ENCODE results near the gene ANO4. TPM values are rescaled to one million over a fixed set of nuclear protein-coding genes. Genes with fewer than 3 reads are reported as not detected.
A peak's percentile ranks its signal among the peaks of the same experiment; 100 is the strongest.

The ANO4 gene
- polyA plus RNA-seq, 1 donor (not counting 4 experiments of a cell fraction or from before 2014, with no cell fraction given), result 18.1 TPM

DNA sequence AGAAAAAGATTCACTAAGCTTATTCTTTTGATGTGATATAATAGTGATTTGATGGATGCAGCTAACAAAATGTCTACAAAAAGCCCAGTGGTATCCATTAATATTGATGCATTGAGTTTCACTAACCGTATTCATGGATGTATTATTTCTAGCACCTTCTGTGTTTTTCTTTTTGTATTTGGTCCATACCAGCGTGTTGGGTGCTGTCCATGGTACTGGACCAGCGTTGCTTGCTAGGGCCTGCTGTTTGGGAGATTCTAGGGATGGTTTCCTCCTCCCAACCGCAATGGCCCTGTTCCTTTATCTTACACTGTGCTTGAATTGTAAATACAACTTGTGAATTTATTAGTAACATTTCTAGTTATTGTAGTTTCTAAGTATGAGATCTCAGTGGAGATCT, 31.7 kb downstream of the ANO4 start:
- H3K36me3 ChIP-seq (ENCODE audit: control insufficient read depth in 2 of 2, extremely low read depth in 1 of 2, insufficient read depth in 2 of 2, low read length in 2 of 2), result peaks cover 0 to 1% of the 10 kb centered on the region in 2 experiments
- no peak overlapping the region for H3K27ac ChIP-seq (ENCODE audit: control insufficient read depth, insufficient read depth, low read length)
- H3K4me2 ChIP-seq (ENCODE audit: control insufficient read depth, extremely low read depth, insufficient read depth, low read depth, low read length), result no peak overlapping the region
- H3K79me2 ChIP-seq (ENCODE audit: control insufficient read depth, insufficient read depth, low read length), result no peaks in the 10 kb centered on the region
- H2AFZ ChIP-seq (ENCODE audit: control insufficient read depth, low read length), result no peak overlapping the region
- no peak overlapping the region for H3K4me3 ChIP-seq (ENCODE audit: control insufficient read depth in 2 of 3, extremely low read depth in 1 of 3, insufficient read depth in 2 of 3, low read depth in 1 of 3, low read length in 3 of 3)
- FAIRE-seq (peak; percentile 72), DNase-seq (ENCODE audit: low read depth, low spot score) (no peak)
- peaks cover 20% of the 10 kb centered on the region for H3K4me1 ChIP-seq (ENCODE audit: control insufficient read depth, extremely low read depth, insufficient read depth, low read length)
- H3K9me3 ChIP-seq (ENCODE audit: control insufficient read depth, low read depth, low read length), result no peaks in the 10 kb centered on the region
- H3K9me1 ChIP-seq (ENCODE audit: control insufficient read depth, extremely low read depth, insufficient read depth, low read length), result no peaks in the 10 kb centered on the region
- no peak overlapping the region for H3K9ac ChIP-seq (ENCODE audit: control insufficient read depth, extremely low read depth, insufficient read depth, low read length)
- H3K27me3 ChIP-seq (ENCODE audit: control insufficient read depth, extremely low read depth, insufficient read depth, low read length), result no peaks in the 10 kb centered on the region
- TF ChIP-seq, protein P1, sequence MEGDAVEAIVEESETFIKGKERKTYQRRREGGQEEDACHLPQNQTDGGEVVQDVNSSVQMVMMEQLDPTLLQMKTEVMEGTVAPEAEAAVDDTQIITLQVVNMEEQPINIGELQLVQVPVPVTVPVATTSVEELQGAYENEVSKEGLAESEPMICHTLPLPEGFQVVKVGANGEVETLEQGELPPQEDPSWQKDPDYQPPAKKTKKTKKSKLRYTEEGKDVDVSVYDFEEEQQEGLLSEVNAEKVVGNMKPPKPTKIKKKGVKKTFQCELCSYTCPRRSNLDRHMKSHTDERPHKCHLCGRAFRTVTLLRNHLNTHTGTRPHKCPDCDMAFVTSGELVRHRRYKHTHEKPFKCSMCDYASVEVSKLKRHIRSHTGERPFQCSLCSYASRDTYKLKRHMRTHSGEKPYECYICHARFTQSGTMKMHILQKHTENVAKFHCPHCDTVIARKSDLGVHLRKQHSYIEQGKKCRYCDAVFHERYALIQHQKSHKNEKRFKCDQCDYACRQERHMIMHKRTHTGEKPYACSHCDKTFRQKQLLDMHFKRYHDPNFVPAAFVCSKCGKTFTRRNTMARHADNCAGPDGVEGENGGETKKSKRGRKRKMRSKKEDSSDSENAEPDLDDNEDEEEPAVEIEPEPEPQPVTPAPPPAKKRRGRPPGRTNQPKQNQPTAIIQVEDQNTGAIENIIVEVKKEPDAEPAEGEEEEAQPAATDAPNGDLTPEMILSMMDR (optimal IDR thresholded peaks at IDR 0.05 in 1 of 3, IDR thresholded peaks at IDR 0.05 in 1 of 3, conservative IDR thresholded peaks at IDR 0.05 in 1 of 3; ENCODE audit: extremely low read depth in 1 of 3, insufficient read depth in 2 of 3, low read length in 3 of 3), result no peak
- no peak for TF ChIP-seq EZH2 (IDR thresholded peaks at IDR 0.05; ENCODE audit: low read length)
- no peaks in the 10 kb centered on the region for H4K20me1 ChIP-seq (ENCODE audit: control insufficient read depth, extremely low read depth, insufficient read depth, low read length)
- dilution Hi-C loops (cut with MboI; ENCODE audit: extremely low pct_ligation_motif_present, low sequenced_read_pairs), result no loop called here

DNA sequence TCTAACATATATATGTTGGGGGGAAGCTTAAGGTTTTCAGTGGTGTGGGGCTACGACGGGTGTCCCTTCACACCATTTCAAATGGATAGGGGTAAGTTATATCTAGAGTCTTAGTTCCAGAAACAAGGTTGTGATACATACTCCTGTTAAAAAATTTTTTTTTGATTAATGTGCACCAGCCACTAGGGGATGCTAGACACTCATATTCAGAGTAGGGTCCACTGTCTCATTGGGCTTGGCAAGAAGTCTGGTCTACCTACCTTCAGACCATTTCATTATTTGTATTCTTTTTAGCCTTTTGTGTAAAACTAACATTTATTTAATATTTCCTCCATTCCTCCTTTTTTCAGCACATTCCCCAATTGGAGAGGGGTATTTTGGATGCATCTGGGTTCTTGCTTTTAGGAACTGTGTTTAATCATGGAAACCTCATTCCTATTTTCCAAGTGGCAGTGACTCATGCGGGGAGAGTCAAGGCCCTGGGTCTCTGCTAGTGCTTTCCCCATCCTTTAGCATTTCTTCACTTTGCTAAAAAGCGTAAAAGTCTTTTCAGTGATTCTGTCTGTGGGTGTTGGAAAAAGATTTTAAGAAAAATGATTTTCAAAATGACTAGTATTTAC, 33.4 kb downstream of the ANO4 start:
- TF ChIP-seq EZH2 (IDR thresholded peaks at IDR 0.05; ENCODE audit: low read length), result no peak
- TF ChIP-seq, protein P1 (optimal IDR thresholded peaks at IDR 0.05 in 1 of 3, IDR thresholded peaks at IDR 0.05 in 1 of 3, conservative IDR thresholded peaks at IDR 0.05 in 1 of 3; ENCODE audit: extremely low read depth in 1 of 3, insufficient read depth in 2 of 3, low read length in 3 of 3), result peak; percentile 65 to 91 (median 74)
- Histone ChIP-seq H2AFZ (ENCODE audit: control insufficient read depth, low read length) (no peak overlapping the region), H3K79me2 (ENCODE audit: control insufficient read depth, insufficient read depth, low read length) (no peaks in the 10 kb centered on the region), H3K9ac (ENCODE audit: control insufficient read depth, extremely low read depth, insufficient read depth, low read length) (no peak overlapping the region), H3K27ac (ENCODE audit: control insufficient read depth, insufficient read depth, low read length) (no peak overlapping the region), H3K27me3 (ENCODE audit: control insufficient read depth, extremely low read depth, insufficient read depth, low read length) (no peaks in the 10 kb centered on the region), H3K4me2 (ENCODE audit: control insufficient read depth, extremely low read depth, insufficient read depth, low read depth, low read length) (no peak overlapping the region), H3K9me3 (ENCODE audit: control insufficient read depth, low read depth, low read length) (no peaks in the 10 kb centered on the region), H3K9me1 (ENCODE audit: control insufficient read depth, extremely low read depth, insufficient read depth, low read length) (no peaks in the 10 kb centered on the region), H4K20me1 (ENCODE audit: control insufficient read depth, extremely low read depth, insufficient read depth, low read length) (no peaks in the 10 kb centered on the region), H3K4me1 (ENCODE audit: control insufficient read depth, extremely low read depth, insufficient read depth, low read length) (peaks cover 32% of the 10 kb centered on the region), H3K36me3 (ENCODE audit: control insufficient read depth in 2 of 2, extremely low read depth in 1 of 2, insufficient read depth in 2 of 2, low read length in 2 of 2) (no peaks in the 10 kb centered on the region), H3K4me3 (ENCODE audit: control insufficient read depth in 2 of 3, extremely low read depth in 1 of 3, insufficient read depth in 2 of 3, low read depth in 1 of 3, low read length in 3 of 3) (no peak overlapping the region)
- no peak for DNase-seq (ENCODE audit: low read depth, low spot score)
- no peak for FAIRE-seq
- dilution Hi-C loops (cut with MboI; ENCODE audit: extremely low pct_ligation_motif_present, low sequenced_read_pairs), result no loop called here

All from keratinocyte (primary cell).